Measurements from ENCODE around the gene AJM1. TPM values are rescaled to one million over a fixed set of nuclear protein-coding genes. Genes with fewer than 3 reads are reported as not detected.

The AJM1 gene
- total RNA-seq, 1 experiment from 2014 or later = 7.1 TPM

DNA sequence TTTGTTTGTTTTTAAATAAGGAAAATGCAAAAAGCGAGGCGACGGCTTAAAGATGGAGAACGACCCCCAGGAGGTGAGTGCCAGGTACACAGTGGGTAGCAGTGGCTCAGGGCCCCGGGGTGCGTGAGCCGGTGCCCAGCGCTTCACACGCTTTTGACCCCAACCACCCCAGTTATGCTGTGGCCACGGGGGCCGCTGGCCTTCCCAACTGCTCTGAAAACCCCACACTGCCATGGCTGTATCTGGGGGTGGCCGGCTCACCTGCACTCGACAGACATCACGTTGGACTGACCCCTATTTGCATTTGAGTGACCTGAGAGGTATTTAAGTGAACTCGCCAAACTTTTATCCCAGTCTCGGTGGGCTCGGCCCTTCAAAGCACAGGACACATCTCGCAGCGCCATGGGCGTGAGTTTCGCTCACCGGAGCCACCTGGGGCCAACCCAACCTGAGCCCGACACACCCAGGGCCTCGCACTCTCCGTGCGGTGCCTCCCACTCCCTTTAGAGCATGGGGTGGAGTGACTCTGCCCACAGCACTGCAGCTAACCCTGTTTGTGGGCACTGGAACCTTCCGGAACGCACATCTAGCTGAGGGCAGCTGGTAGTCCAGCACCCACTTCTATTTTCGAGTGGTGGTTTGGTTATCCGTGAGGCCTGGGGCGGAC is 13.7 kb upstream of the AJM1 start:
- no peak for ATAC-seq
- Histone ChIP-seq H3K4me1 (ENCODE audit: control insufficient read depth in 1 of 2, insufficient read depth in 2 of 2, low read length in 2 of 2) (no peaks in the 10 kb centered on the region), H3K4me3 (replicated peaks in 1 of 2; ENCODE audit: low read depth in 1 of 2, low read length in 2 of 2) (no peak overlapping the region), H3K9ac (ENCODE audit: low read length) (no peak overlapping the region), H3K9me2 (ENCODE audit: insufficient read depth) (no peaks in the 10 kb centered on the region), H3K36me3 (ENCODE audit: control insufficient read depth in 1 of 2, insufficient read depth in 2 of 2, low read length in 2 of 2) (peaks cover 11 to 13% of the 10 kb centered on the region in 2 experiments), H4K20me1 (ENCODE audit: insufficient read depth) (no peaks in the 10 kb centered on the region), H3K9me3 (ENCODE audit: control insufficient read depth in 1 of 2, insufficient read depth in 1 of 2, low read depth in 1 of 2, low read length in 2 of 2) (no peaks in the 10 kb centered on the region), H3K27ac (ENCODE audit: low read depth, low read length) (no peak overlapping the region), H2AFZ (ENCODE audit: low read depth, low read length, poor library complexity, severe bottlenecking) (no peak overlapping the region), H3K27me3 (ENCODE audit: insufficient read depth, low read length) (no peaks in the 10 kb centered on the region), H3K79me2 (ENCODE audit: insufficient read depth, low read length) (no peaks in the 10 kb centered on the region), H3K4me2 (ENCODE audit: low read length) (no peak overlapping the region)
- intact Hi-C loops (cut with micrococcal nuclease) = no loop called here
- CTCF ChIA-PET = interaction anchor here (1.1 kb wide), 1 partner anchor 15 kb away, joined by 4 read pairs; no protein-coding TSS in a partner anchor
- RAD21 ChIA-PET (ENCODE audit: low non-redundant PET in 1 of 2, low total read pairs in 2 of 2, uncharacterized antibody in 2 of 2, unreplicated experiment in 2 of 2) = no interaction called here
- POLR2A ChIA-PET = no interaction called here
- BruUV-seq (replicated peaks) = no TSS peak
- no peak for TF ChIP-seq ZFX (IDR thresholded peaks at IDR 0.05)
- no peak for TF ChIP-seq POLR2A (IDR thresholded peaks at IDR 0.05; ENCODE audit: borderline replicate concordance, extremely low read depth, insufficient read depth, insufficient read length)
- TF ChIP-seq TCF7L2 (IDR thresholded peaks at IDR 0.05; ENCODE audit: borderline replicate concordance, extremely low read depth, insufficient read depth, insufficient read length) = no peak
- TF ChIP-seq, protein P1, sequence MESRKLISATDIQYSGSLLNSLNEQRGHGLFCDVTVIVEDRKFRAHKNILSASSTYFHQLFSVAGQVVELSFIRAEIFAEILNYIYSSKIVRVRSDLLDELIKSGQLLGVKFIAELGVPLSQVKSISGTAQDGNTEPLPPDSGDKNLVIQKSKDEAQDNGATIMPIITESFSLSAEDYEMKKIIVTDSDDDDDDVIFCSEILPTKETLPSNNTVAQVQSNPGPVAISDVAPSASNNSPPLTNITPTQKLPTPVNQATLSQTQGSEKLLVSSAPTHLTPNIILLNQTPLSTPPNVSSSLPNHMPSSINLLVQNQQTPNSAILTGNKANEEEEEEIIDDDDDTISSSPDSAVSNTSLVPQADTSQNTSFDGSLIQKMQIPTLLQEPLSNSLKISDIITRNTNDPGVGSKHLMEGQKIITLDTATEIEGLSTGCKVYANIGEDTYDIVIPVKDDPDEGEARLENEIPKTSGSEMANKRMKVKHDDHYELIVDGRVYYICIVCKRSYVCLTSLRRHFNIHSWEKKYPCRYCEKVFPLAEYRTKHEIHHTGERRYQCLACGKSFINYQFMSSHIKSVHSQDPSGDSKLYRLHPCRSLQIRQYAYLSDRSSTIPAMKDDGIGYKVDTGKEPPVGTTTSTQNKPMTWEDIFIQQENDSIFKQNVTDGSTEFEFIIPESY (IDR thresholded peaks at IDR 0.05; ENCODE audit: extremely low read depth, insufficient replicate concordance, low read length) = no peak
- no peak for TF ChIP-seq EZH2 (IDR thresholded peaks at IDR 0.05)
- TF ChIP-seq CBX3 (IDR thresholded peaks at IDR 0.05; ENCODE audit: low read depth) = no peak
- no peak for DNase-seq (ENCODE audit: low read depth, low spot score)

DNA sequence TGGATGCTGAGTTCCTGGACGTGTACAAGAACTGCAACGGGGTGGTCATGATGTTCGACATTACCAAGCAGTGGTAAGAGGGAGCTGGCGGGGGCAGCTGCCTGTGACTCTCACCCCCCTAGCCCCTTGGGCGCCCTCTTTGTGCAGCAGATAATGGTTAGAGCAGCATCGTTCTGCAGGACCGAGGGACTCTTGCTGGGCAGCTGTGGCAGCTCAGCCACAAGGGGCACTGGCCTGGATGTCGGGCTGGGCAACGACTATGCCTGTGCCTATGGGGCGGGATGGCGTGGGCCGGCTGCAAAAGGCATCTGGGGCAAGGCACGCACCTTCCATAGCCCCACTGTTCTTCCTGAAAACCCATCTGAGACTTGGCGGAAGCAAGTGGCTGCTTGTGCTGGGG is 12.9 kb upstream of the AJM1 start:
- intact Hi-C loops (cut with micrococcal nuclease) = no loop called here
- H3K4me2 ChIP-seq (ENCODE audit: low read length) = no peak overlapping the region
- peaks cover 7 to 13% of the 10 kb centered on the region in 2 experiments for H3K36me3 ChIP-seq (ENCODE audit: control insufficient read depth in 1 of 2, insufficient read depth in 2 of 2, low read length in 2 of 2)
- ChIA-PET CTCF (no interaction called here), POLR2A (no interaction called here), RAD21 (ENCODE audit: low non-redundant PET in 1 of 2, low total read pairs in 2 of 2, uncharacterized antibody in 2 of 2, unreplicated experiment in 2 of 2) (no interaction called here)
- no peaks in the 10 kb centered on the region for H3K27me3 ChIP-seq (ENCODE audit: insufficient read depth, low read length)
- H3K79me2 ChIP-seq (ENCODE audit: insufficient read depth, low read length) = no peaks in the 10 kb centered on the region
- BruUV-seq (replicated peaks) = no TSS peak
- no peak overlapping the region for H2AFZ ChIP-seq (ENCODE audit: low read depth, low read length, poor library complexity, severe bottlenecking)
- H3K4me3 ChIP-seq (replicated peaks in 1 of 2; ENCODE audit: low read depth in 1 of 2, low read length in 2 of 2) = no peak overlapping the region
- no peaks in the 10 kb centered on the region for H4K20me1 ChIP-seq (ENCODE audit: insufficient read depth)
- H3K4me1 ChIP-seq (ENCODE audit: control insufficient read depth in 1 of 2, insufficient read depth in 2 of 2, low read length in 2 of 2) = no peaks in the 10 kb centered on the region
- no peak for ATAC-seq
- H3K9ac ChIP-seq (ENCODE audit: low read length) = no peak overlapping the region
- no peaks in the 10 kb centered on the region for H3K9me3 ChIP-seq (ENCODE audit: control insufficient read depth in 1 of 2, insufficient read depth in 1 of 2, low read depth in 1 of 2, low read length in 2 of 2)
- no peaks in the 10 kb centered on the region for H3K9me2 ChIP-seq (ENCODE audit: insufficient read depth)
- no peak overlapping the region for H3K27ac ChIP-seq (ENCODE audit: low read depth, low read length)
- DNase-seq (ENCODE audit: low read depth, low spot score) = no peak
- no peak for TF ChIP-seq ZNF274 (IDR thresholded peaks at IDR 0.05; ENCODE audit: low read depth, low read length)
- no peak for TF ChIP-seq SIN3A (IDR thresholded peaks at IDR 0.05; ENCODE audit: low read depth)
- TF ChIP-seq SP1 (IDR thresholded peaks at IDR 0.05; ENCODE audit: low read depth) = no peak
- TF ChIP-seq, protein P2, sequence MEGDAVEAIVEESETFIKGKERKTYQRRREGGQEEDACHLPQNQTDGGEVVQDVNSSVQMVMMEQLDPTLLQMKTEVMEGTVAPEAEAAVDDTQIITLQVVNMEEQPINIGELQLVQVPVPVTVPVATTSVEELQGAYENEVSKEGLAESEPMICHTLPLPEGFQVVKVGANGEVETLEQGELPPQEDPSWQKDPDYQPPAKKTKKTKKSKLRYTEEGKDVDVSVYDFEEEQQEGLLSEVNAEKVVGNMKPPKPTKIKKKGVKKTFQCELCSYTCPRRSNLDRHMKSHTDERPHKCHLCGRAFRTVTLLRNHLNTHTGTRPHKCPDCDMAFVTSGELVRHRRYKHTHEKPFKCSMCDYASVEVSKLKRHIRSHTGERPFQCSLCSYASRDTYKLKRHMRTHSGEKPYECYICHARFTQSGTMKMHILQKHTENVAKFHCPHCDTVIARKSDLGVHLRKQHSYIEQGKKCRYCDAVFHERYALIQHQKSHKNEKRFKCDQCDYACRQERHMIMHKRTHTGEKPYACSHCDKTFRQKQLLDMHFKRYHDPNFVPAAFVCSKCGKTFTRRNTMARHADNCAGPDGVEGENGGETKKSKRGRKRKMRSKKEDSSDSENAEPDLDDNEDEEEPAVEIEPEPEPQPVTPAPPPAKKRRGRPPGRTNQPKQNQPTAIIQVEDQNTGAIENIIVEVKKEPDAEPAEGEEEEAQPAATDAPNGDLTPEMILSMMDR (IDR thresholded peaks at IDR 0.05 in 2 of 3, conservative IDR thresholded peaks at IDR 0.05 in 1 of 3; ENCODE audit: borderline replicate concordance in 1 of 3, insufficient read depth in 1 of 3, low read depth in 2 of 3, low read length in 2 of 3) = no peak
- TF ChIP-seq YY1 (IDR thresholded peaks at IDR 0.05; ENCODE audit: extremely low read depth, insufficient replicate concordance, low read depth, low read length) = no peak
- TF ChIP-seq POLR2A (IDR thresholded peaks at IDR 0.05; ENCODE audit: borderline replicate concordance, extremely low read depth, insufficient read depth, insufficient read length) = no peak
- TF ChIP-seq JUND (IDR thresholded peaks at IDR 0.05) = no peak
- no peak for TF ChIP-seq ELF1 (IDR thresholded peaks at IDR 0.05; ENCODE audit: borderline replicate concordance, low read depth)
- no peak for TF ChIP-seq TCF7L2 (IDR thresholded peaks at IDR 0.05; ENCODE audit: borderline replicate concordance, extremely low read depth, insufficient read depth, insufficient read length)
- no peak for TF ChIP-seq EZH2phosphoT487 (IDR thresholded peaks at IDR 0.05; ENCODE audit: borderline replicate concordance)
- TF ChIP-seq FOSL1 (IDR thresholded peaks at IDR 0.05; ENCODE audit: low read depth) = no peak
- TF ChIP-seq RAD21 (IDR thresholded peaks at IDR 0.05; ENCODE audit: low read depth) = no peak
- TF ChIP-seq EGR1 (IDR thresholded peaks at IDR 0.05; ENCODE audit: low read depth) = no peak
